GM11168 (cell line): ENCODE results near the gene EDN3.

Source experiments
- in situ Hi-C: fragments of 300-500 bp; cut with MboI; formaldehyde crosslinking; loops from one replicate; pipeline ENCODE4 v1.12.0; 2022; ENCODE audit warnings: low sequenced_read_pairs; ENCODE audit not compliant: unreplicated experiment

EDN3 gene, protein sequence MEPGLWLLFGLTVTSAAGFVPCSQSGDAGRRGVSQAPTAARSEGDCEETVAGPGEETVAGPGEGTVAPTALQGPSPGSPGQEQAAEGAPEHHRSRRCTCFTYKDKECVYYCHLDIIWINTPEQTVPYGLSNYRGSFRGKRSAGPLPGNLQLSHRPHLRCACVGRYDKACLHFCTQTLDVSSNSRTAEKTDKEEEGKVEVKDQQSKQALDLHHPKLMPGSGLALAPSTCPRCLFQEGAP

DNA sequence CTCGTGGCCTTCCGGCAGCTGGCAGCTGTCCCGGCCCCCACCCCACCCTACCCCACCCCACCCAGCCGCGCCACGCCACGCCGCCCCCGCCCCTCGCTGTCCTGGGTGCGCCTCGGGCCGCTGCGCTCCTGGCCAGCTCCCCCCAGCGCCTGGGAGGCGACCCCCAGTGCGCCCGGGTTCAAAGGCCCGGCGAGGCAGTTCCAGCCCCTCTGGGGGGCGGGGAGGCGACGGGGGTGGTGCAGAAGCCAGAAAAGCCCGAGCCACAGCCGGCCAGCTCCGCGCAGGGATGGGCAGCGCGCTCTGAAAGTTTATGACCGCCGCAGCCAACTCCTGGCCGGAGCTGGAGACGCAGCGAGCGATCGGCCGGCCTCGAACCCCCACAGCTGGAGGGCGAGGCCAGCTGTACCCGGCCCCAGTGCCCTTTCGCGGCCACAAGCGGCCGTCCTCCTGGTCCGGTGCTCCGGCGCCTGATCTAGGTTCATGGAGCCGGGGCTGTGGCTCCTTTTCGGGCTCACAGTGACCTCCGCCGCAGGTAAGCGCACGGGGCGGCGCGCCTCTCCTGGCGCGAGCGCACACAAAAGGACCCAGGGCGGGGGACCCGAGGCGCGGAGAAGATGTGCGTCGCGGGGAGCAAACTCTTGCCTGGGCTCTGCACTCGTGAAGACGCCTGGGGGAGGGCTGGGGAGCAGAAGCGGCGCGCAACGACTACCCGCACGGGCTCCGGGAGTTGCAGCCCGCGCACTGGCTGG lies at the start of gene EDN3:
TSS of gene EDN3 (plus strand) at position 279 of the 749 bp plus-strand sequence. CDS start at position 481, 202 bp downstream.
- in situ Hi-C loops: no loop called here

DNA sequence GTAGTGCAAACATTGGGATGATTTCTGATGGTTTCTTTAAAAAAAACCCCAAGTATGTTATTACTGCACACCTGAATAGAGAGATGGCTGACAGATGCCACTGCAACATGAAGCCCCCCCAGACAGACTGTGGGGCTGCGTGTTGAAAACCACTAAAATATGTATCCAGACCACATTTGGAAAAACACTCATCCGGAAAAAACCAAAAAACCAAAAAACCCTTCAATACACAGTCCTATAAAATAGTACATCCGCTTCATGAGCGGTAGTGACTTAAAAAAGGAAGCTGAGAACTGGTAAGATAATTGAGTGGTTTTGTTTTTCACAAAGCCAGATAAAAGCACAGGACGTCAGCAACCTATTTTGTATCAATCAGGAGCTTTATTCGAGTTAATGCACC lies 47.1 kb upstream of the EDN3 start:
- in situ Hi-C loops: no loop called here

DNA sequence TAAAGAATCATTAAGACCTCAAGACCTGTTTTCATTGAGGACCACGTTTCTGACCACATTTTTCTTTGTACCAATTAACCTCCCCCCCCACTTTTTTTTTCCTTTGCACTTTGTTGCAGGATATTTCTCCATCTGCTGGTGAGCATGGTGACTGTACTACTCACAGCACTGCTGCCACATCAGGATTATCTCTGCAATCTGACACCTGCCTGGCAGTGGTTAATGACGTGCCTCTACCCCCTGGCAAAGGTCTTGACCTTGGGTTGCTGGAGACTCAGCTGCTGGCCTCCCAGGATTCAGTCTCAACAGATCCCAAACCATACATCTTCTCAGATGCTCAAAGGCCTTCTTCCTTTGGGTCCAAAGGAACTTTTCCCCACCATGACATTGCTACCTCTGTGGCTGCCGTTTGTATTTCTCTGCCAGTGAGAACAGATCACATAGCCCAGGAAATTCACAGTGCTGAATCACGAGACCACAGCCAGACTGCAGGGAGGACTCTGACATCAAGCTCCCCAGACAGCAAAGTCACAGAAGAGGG lies 46.6 kb upstream of the EDN3 start:
- in situ Hi-C loops: no loop called here

DNA sequence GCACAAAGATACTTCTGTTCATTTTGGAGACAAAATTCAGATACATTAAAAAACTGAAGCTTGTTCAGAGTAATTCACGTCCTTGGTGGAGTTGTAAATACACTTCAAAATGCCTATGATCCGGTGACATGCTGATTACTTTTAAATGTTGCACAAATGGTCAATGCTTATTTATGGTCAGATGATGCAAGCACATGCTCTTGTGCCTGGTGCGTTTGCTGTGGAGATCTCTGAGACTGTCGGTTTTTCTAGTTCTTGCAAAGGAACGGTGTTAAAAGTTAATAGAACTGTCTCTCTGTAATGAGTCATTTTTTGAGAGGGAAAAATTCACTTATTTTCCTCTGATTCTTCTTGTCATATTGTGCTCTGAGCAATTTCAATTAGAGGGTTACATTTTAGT lies 45.2 kb upstream of the EDN3 start:
- in situ Hi-C loops: no loop called here

DNA sequence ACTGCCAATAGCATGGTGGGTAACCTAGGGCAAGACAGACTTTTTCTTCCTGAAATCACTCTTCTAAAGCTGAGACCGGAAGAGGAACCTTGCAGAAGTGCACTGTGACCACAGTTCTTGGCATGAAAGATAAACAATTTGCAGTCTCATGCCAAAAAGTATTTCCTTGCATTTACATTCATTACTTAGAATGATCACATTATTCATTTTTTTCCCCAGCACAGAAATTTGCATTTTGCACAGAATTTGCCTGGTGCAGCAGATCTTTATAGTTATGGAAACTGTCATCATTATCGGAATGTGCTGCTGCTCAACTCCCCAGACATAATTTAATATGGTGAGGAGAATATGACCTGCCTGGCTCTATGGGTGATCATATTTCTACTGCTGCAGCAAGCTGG lies 42.2 kb upstream of the EDN3 start:
- in situ Hi-C loops: no loop called here

DNA sequence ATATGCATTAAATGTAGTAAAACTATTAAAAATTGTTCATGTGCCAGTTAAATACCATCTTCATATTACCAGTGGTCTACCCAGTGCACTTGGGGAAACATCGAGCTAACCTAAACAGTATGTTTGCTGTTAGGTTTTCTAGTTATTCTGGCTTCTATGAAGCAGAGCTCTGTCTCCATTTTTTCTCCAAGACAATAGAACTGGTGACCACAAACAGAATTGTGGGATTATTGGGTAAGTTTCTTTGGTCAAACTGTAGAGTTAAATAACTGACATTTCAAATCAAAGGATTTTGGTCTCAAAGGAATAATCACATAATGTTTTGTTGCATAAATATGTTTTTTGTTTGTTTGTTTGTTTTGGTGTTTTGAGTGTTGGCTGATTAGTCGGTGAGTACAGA lies 40.5 kb upstream of the EDN3 start:
- in situ Hi-C loops: no loop called here

DNA sequence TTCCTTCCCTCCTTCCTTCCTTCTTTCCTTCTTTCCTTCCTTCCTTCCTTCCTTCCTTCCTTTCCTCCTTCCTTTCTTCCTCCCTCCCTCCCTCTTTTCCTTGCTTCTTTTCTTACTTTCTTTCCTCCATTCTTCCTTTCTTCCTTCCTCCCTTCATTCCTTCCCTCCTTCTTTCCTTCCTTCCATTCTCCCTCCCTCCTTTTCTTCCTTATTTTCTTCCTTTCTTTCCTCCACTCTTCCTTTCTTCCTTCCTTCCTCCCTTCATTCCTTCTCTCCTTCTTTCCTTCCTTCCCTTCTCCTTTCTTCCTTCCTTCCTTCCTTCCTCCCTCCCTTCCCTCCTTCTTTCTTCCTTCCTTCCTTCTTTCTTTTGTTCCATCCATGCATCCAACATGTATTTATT lies 35.1 kb upstream of the EDN3 start:
- in situ Hi-C loops: no loop called here

DNA sequence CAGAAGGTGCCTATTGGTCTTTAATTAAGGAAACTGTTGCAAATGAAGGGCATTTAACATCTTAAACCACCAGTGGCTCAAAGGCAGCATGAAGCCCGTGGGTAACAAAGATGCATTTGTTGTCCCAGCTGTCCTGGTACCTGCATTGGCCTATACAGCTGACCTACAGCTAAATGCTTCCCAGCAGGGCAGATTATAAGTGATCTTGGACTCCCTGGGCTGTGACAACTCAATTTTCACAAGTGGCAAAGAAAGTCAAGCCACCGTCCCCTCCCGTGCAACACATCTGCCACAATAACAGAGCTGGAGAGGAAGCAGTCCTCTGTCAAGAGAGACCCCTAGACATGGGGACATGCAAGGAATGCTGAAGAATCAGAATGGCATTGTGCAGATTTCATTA lies 31.5 kb upstream of the EDN3 start:
- in situ Hi-C loops: no loop called here

DNA sequence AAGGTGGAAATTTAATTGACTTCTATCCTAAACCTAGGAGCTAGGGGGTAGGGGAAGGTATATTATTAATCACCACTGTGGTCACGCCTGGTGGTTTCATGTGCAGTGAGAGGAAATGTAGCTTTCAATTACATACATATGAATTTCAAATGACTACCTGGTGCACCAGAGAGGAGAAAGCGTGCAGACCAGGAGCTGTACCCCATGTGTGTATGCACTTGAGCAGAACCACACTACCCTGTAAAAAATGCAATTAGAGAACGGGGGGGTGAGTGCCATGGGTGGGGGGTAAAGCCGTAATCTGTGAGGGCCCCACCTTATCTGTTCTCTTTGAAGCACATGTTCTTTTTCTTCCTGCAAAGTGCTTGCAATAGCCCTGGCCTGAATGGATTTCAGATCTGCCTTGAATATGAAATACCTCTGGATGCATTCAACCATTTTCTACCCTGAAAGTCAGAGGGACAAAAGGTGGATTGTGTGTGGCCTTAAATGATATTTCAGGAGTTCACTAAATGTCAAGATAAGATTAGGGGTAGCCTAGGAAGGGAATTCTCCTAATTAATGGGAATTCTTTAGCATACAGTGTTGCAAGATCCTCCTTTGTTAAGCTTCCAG lies 30.9 kb upstream of the EDN3 start:
- in situ Hi-C loops: no loop called here

DNA sequence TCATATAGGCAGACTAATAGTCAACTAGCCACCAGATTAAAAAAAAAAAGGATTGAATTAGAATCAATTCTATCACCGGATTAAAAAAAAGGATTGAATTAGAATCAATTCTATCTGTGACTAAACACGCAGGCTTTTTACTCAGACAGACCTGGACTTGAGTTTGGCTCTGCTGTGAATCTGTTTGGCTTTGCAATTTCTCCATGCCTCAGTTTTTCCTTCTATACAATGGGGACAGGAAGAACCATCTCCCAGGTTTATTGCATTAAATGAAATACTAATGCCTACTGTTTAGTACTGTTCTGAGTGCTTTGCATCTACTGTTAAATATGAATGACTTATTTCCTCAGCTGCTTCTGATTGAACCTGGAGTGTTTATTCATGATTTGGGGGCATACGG lies 30.0 kb upstream of the EDN3 start:
- in situ Hi-C loops: no loop called here

DNA sequence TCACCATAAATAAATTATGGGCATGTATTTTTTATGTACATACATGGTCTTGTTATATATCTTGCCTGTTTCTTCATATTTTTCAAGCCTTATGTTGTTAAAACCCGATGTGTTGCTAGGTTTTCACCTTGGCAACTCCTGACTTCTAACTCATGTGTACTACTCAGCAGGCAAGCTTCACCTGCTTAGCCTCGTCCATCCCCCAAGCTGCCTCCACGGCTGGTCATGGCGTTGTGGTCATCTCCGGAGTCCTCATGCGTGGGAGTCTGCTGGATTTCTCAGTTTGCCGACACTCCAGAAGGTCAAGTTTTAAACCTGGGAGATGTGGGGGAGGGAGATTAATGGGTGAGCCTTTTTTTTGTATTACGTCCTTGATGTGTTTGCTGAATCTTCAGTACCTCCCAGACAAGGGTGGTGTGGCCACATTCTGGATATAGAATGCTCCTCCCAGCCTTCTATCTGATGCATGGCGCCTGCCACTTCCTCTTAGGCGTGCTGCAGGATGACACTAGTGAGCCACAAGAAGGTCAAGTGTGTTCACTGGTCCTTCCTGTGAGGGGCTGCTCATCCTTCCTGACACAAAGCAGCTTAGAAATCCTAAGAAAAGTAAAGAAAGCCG lies 26.6 kb upstream of the EDN3 start:
- in situ Hi-C loops: no loop called here

DNA sequence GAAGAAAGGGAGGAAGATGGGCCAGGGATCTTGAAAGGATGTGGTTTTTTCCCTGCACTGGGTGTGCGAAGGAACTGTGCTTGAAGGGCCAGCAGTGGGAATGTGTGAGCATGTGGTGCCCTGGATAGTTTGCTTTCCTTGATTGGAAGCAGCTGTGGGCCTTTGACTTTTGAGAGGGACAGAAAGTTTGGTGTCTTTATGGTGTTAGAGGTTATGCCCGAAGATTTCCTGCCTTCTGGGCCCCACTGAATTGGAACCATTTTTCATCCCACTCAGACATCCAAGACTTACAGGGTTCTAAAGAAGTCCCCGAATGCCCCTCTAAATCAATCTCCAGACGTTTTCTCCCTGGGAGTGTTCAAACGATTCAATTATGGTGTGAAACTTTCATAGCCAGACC lies 23.5 kb upstream of the EDN3 start:
- in situ Hi-C loops: no loop called here

DNA sequence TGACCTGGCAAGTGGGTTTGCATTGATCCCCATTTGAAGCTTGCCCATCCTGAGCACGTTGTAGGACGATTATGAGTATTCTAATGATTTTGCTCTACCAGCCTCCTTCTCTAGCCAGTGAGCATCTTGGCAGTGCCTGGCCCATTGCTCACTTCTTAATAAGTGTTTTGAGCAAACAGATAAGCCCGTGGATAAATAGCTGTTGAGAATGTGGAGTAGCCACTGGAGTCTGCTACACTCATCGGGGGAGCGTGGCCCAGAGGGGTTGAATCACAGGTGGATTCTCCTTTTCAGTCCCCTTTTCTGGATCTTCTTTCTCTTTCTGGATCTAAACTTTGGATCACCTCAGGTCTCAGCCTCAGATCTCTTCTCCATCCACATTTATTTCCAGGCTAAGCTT lies 15.9 kb upstream of the EDN3 start:
- in situ Hi-C loops: no loop called here

DNA sequence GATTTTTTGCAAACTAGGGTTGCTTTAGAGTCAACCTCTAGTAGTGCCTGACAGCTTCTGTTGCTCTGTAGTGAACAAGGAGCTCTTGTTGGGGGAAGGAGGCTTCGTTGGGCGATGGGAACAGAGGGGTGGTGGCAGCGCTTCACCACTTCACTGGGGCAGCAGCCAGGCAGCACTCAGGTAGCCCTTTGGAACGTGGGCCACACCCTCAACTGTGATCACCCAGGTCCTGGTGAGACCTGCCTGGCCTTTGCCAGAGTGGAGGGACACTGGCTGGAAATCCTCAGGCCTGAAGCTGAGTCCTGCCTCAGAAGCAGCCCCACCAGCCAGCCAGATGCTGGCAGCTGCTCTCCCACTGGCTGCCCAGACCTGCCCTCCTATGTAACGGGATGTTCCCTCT lies 10.4 kb upstream of the EDN3 start:
- in situ Hi-C loops: no loop called here

DNA sequence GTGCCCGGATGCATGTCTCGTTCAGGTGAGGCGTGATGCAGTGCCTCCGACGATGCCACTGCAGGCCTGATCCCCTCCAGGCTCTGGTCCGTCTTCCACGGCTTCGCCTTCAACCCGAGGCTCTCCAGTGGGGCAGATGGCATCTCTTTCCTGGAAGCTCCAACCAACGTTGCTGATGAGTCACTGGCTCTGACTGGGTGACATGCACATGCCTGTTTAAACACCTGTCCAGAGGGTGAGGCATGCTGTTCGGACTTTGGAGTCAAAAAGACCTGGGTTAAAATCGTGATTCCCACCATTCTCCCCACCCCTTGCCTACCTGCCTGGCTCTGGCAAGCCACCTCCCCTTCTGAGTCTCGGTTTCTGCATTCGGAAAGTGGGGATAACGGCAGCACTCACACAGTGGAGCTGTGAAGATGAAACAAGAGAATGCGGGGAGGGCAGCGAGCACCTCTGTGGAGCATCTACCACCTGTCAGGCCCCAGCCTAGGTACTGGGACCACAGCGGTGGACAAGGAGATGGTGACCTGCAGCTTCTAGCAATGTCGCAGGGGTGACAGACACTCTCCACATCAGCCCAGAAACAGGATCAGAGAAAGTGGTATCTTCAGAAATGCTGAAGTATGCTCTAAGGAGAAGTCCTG lies 8.5 kb upstream of the EDN3 start:
- in situ Hi-C loops: no loop called here

DNA sequence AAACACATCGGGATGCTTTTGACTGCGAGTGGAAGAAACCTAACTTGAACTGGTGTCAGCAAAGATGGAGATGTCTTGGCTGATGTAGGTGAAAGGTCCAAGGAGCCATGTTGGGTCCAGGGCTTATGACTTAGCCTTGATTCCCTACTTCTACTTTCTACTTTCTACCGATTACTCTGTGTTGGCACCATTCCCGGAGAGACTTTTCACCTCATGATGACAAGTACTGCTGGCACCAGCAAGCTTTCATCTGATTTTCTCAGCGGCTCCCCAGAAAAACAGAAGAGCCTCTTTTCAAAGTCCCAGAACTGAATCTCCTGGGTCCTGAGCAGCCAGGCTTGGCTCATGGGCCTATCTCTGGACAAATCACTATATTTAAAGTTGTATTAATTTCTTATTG lies 4.9 kb upstream of the EDN3 start:
- in situ Hi-C loops: no loop called here

DNA sequence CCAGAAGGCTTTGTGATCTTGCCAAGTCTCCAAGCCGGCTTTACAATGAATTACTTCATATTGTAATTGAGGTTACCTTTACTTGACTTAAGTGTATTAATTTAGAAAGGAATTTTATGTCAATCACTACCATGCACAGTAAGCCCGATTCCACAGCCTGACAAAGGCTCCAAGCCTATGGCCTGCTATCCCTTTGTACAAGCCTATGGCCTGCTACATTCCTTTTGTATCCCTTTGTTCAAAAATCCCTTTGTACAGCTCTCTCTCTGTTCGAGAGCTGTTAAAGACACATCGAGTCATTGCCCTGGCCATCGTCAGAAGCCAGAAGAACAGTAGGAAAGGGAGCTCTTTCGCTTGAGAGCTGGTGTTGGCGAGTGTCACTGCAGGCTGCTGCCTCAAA lies 2.7 kb upstream of the EDN3 start:
- in situ Hi-C loops: no loop called here

DNA sequence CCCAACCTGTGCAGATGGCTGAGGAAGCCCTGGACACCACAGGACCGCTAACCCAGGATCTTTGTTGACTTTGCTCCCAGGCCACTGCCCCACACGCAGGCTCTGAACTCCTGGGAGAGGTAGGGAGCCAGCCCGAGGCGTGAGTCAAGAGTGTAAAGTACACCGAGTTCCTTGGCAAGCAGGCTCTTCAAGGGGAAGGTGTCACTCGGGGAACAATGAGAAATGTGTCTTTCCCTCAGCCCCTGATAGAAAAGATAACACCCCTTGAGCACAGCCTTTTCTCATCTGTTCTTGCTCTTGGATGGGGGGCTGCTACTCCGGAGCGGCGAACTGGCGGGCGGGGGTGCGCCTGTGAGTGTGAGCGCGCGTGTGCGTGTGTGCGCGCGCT lies 472 bp upstream of the EDN3 start:
- in situ Hi-C loops: no loop called here

DNA sequence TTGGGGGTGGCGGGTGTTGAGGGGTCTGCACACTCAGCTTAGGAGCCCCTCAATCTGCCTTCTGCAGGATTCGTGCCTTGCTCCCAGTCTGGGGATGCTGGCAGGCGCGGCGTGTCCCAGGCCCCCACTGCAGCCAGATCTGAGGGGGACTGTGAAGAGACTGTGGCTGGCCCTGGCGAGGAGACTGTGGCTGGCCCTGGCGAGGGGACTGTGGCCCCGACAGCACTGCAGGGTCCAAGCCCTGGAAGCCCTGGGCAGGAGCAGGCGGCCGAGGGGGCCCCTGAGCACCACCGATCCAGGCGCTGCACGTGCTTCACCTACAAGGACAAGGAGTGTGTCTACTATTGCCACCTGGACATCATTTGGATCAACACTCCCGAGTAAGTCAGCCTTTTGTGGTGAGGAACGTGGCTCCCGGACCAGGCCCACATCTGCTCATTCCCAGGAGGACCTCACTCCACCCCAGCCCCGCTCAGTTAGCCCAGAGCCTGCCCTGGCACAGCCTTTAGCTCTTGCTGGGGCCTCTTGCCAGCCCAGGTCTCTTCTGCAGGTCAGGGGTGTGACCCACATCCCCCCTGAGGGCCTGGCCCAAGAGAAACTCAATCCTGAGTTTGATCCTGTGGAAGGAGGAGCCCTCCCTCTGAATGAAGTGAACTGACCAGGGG lies 1.1 kb downstream of the EDN3 start:
- in situ Hi-C loops: no loop called here
